ENCODE results near the gene BCLAF1.

GRCh38 chr6:136230219-136230853, 59.3 kb downstream of the BCLAF1 start:
- no peak for TF ChIP-seq CREB5 (CRISPR knock-in tag; IDR thresholded peaks at IDR 0.05; ENCODE audit: low read depth)
- no peak for TF ChIP-seq ZC3H10 (CRISPR knock-in tag; IDR thresholded peaks at IDR 0.05)
- no peak for TF ChIP-seq ZFP3 (CRISPR knock-in tag; IDR thresholded peaks at IDR 0.05)
